ENCODE measurements around the gene TACC2.
A peak's percentile ranks its signal among the peaks of the same experiment; 100 is the strongest.

Gene TACC2

GRCh38 chr10:122191936-122192541 is 203.1 kb downstream of the TACC2 start:
- H4K91ac ChIP-seq (ENCODE audit: low read length), result no peak overlapping the region
- H3K36me3 ChIP-seq (ENCODE audit: control insufficient read depth in 1 of 2, insufficient read depth in 2 of 2, low read depth in 1 of 2, low read length in 2 of 2), result peaks cover 6 to 16% of the 10 kb centered on the region in 2 experiments
- H3K4ac ChIP-seq (ENCODE audit: low read depth in 1 of 2, low read length in 2 of 2), result no peak overlapping the region
- no peak overlapping the region for H2BK5ac ChIP-seq (ENCODE audit: low read depth, low read length, poor library complexity, severe bottlenecking)
- H4K8ac ChIP-seq (ENCODE audit: low read length), result no peak overlapping the region
- no peaks in the 10 kb centered on the region for H3K9me3 ChIP-seq (ENCODE audit: control insufficient read depth, low read length)
- no peak overlapping the region for H3K4me2 ChIP-seq (ENCODE audit: low read length, poor library complexity, severe bottlenecking)
- DNase-seq, result no peak
- no peak overlapping the region for H2BK120ac ChIP-seq (ENCODE audit: low read depth, low read length)
- H3K27me3 ChIP-seq (ENCODE audit: control insufficient read depth in 1 of 2, insufficient read depth in 1 of 2, low read length in 2 of 2), result no peaks in the 10 kb centered on the region
- H3K4me1 ChIP-seq (ENCODE audit: control insufficient read depth, insufficient read depth, low read depth, low read length), result peaks cover 17% of the 10 kb centered on the region
- no peak overlapping the region for H3K4me3 ChIP-seq (ENCODE audit: insufficient read depth in 1 of 2, low read depth in 1 of 2, low read length in 2 of 2)
- H3K9ac ChIP-seq (ENCODE audit: low read length), result no peak overlapping the region
- H2BK15ac ChIP-seq (ENCODE audit: low read depth, poor library complexity, severe bottlenecking), result no peak overlapping the region
- H3K27ac ChIP-seq (ENCODE audit: low read length, poor library complexity, severe bottlenecking), result no peak overlapping the region
- WGBS, result 93% methylated on average over 18 of the region's 18 CpGs
- no peak overlapping the region for H3K23ac ChIP-seq (ENCODE audit: low read length in 2 of 2)
- H3K79me1 ChIP-seq (replicated peaks; ENCODE audit: low read length, poor library complexity, severe bottlenecking), result peaks cover 58% of the 10 kb centered on the region
- H2AK5ac ChIP-seq (ENCODE audit: low read length, severe bottlenecking), result no peak overlapping the region
- H2AFZ ChIP-seq (ENCODE audit: low read depth, low read length), result no peak overlapping the region
- H3K18ac ChIP-seq (ENCODE audit: low read depth in 1 of 2, low read length in 2 of 2), result no peak overlapping the region
- H2BK12ac ChIP-seq (ENCODE audit: low read length in 2 of 2), result peak overlapping the region in 1 of 2 experiments; percentile 8
- H3K14ac ChIP-seq (ENCODE audit: low read length in 2 of 2), result no peak overlapping the region

GRCh38 chr10:122194251-122194650 is 205.3 kb downstream of the TACC2 start:
- Histone ChIP-seq H3K4me3 (ENCODE audit: insufficient read depth in 1 of 2, low read depth in 1 of 2, low read length in 2 of 2) (no peak overlapping the region), H3K18ac (ENCODE audit: low read depth in 1 of 2, low read length in 2 of 2) (no peak overlapping the region), H4K91ac (ENCODE audit: low read length) (no peak overlapping the region), H2BK120ac (ENCODE audit: low read depth, low read length) (no peak overlapping the region), H3K79me1 (replicated peaks; ENCODE audit: low read length, poor library complexity, severe bottlenecking) (peaks cover 57% of the 10 kb centered on the region), H3K4me2 (ENCODE audit: low read length, poor library complexity, severe bottlenecking) (no peak overlapping the region), H2BK12ac (ENCODE audit: low read length in 2 of 2) (no peak overlapping the region), H2AFZ (ENCODE audit: low read depth, low read length) (no peak overlapping the region), H3K4ac (ENCODE audit: low read depth in 1 of 2, low read length in 2 of 2) (no peak overlapping the region), H3K4me1 (ENCODE audit: control insufficient read depth, insufficient read depth, low read depth, low read length) (peaks cover 11% of the 10 kb centered on the region), H2BK5ac (ENCODE audit: low read depth, low read length, poor library complexity, severe bottlenecking) (no peak overlapping the region), H3K23ac (ENCODE audit: low read length in 2 of 2) (no peak overlapping the region), H2AK5ac (ENCODE audit: low read length, severe bottlenecking) (no peak overlapping the region), H3K14ac (ENCODE audit: low read length in 2 of 2) (no peak overlapping the region), H3K9ac (ENCODE audit: low read length) (no peak overlapping the region), H3K27me3 (ENCODE audit: control insufficient read depth in 1 of 2, insufficient read depth in 1 of 2, low read length in 2 of 2) (no peaks in the 10 kb centered on the region), H3K27ac (ENCODE audit: low read length, poor library complexity, severe bottlenecking) (no peak overlapping the region), H2BK15ac (ENCODE audit: low read depth, poor library complexity, severe bottlenecking) (no peak overlapping the region), H3K9me3 (ENCODE audit: control insufficient read depth, low read length) (no peaks in the 10 kb centered on the region), H3K36me3 (ENCODE audit: control insufficient read depth in 1 of 2, insufficient read depth in 2 of 2, low read depth in 1 of 2, low read length in 2 of 2) (peaks cover 6 to 27% of the 10 kb centered on the region in 2 experiments), H4K8ac (ENCODE audit: low read length) (no peak overlapping the region)
- WGBS, result 97% methylated on average over 7 of the region's 9 CpGs
- DNase-seq, result no peak

DNA sequence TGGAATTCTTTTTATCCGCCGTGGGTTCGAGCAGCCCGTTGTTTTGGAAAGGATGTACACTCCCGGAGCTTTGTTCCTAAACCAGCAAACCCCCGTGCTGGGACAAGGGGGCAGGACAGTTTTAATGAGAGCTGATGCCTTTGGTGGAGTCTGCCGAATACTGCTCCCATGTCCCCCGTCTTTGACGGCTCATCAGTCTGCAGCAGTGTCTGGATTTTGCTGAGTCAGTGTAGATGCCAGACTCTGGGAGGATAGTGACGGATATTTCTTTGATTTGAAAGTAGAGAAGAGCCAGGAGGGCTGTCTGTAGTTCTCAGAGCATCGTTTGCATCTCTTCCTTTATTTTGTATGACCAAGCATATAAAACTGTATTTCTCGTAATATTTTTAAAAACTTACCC is 207.3 kb downstream of the TACC2 start:
- Histone ChIP-seq H3K4ac (ENCODE audit: low read depth in 1 of 2, low read length in 2 of 2) (no peak overlapping the region), H2AFZ (ENCODE audit: low read depth, low read length) (no peak overlapping the region), H3K4me1 (ENCODE audit: control insufficient read depth, insufficient read depth, low read depth, low read length) (peaks cover 3% of the 10 kb centered on the region), H2BK15ac (ENCODE audit: low read depth, poor library complexity, severe bottlenecking) (no peak overlapping the region), H2BK120ac (ENCODE audit: low read depth, low read length) (no peak overlapping the region), H3K4me2 (ENCODE audit: low read length, poor library complexity, severe bottlenecking) (no peak overlapping the region), H2BK12ac (ENCODE audit: low read length in 2 of 2) (no peak overlapping the region), H3K14ac (ENCODE audit: low read length in 2 of 2) (no peak overlapping the region), H3K9ac (ENCODE audit: low read length) (no peak overlapping the region), H4K91ac (ENCODE audit: low read length) (no peak overlapping the region), H3K23ac (ENCODE audit: low read length in 2 of 2) (no peak overlapping the region), H2AK5ac (ENCODE audit: low read length, severe bottlenecking) (no peak overlapping the region), H3K4me3 (ENCODE audit: insufficient read depth in 1 of 2, low read depth in 1 of 2, low read length in 2 of 2) (no peak overlapping the region), H3K36me3 (ENCODE audit: control insufficient read depth in 1 of 2, insufficient read depth in 2 of 2, low read depth in 1 of 2, low read length in 2 of 2) (peaks cover 8 to 47% of the 10 kb centered on the region in 2 experiments), H3K79me1 (replicated peaks; ENCODE audit: low read length, poor library complexity, severe bottlenecking) (peaks cover 54% of the 10 kb centered on the region), H3K9me3 (ENCODE audit: control insufficient read depth, low read length) (no peaks in the 10 kb centered on the region), H3K18ac (ENCODE audit: low read depth in 1 of 2, low read length in 2 of 2) (no peak overlapping the region), H3K27ac (ENCODE audit: low read length, poor library complexity, severe bottlenecking) (no peak overlapping the region), H4K8ac (ENCODE audit: low read length) (no peak overlapping the region), H2BK5ac (ENCODE audit: low read depth, low read length, poor library complexity, severe bottlenecking) (no peak overlapping the region), H3K27me3 (ENCODE audit: control insufficient read depth in 1 of 2, insufficient read depth in 1 of 2, low read length in 2 of 2) (no peaks in the 10 kb centered on the region)
- 95% methylated on average over 9 of the region's 12 CpGs for WGBS
- DNase-seq, result no peak

- Histone ChIP-seq H2BK15ac (ENCODE audit: low read depth, poor library complexity, severe bottlenecking) (no peak overlapping the region), H2BK12ac (ENCODE audit: low read length in 2 of 2) (no peak overlapping the region), H3K9me3 (ENCODE audit: control insufficient read depth, low read length) (no peaks in the 10 kb centered on the region), H3K4ac (ENCODE audit: low read depth in 1 of 2, low read length in 2 of 2) (no peak overlapping the region), H3K18ac (ENCODE audit: low read depth in 1 of 2, low read length in 2 of 2) (no peak overlapping the region), H2BK5ac (ENCODE audit: low read depth, low read length, poor library complexity, severe bottlenecking) (no peak overlapping the region), H3K23ac (ENCODE audit: low read length in 2 of 2) (no peak overlapping the region), H3K4me2 (ENCODE audit: low read length, poor library complexity, severe bottlenecking) (no peak overlapping the region), H3K79me1 (replicated peaks; ENCODE audit: low read length, poor library complexity, severe bottlenecking) (peaks cover 47% of the 10 kb centered on the region), H4K91ac (ENCODE audit: low read length) (no peak overlapping the region), H2BK120ac (ENCODE audit: low read depth, low read length) (no peak overlapping the region), H3K27ac (ENCODE audit: low read length, poor library complexity, severe bottlenecking) (no peak overlapping the region), H3K4me3 (ENCODE audit: insufficient read depth in 1 of 2, low read depth in 1 of 2, low read length in 2 of 2) (no peak overlapping the region), H3K4me1 (ENCODE audit: control insufficient read depth, insufficient read depth, low read depth, low read length) (peaks cover 2% of the 10 kb centered on the region), H2AK5ac (ENCODE audit: low read length, severe bottlenecking) (no peak overlapping the region), H3K9ac (ENCODE audit: low read length) (no peak overlapping the region), H3K14ac (ENCODE audit: low read length in 2 of 2) (no peak overlapping the region), H3K36me3 (ENCODE audit: control insufficient read depth in 1 of 2, insufficient read depth in 2 of 2, low read depth in 1 of 2, low read length in 2 of 2) (peaks cover 12 to 50% of the 10 kb centered on the region in 2 experiments), H2AFZ (ENCODE audit: low read depth, low read length) (no peak overlapping the region), H3K27me3 (ENCODE audit: control insufficient read depth in 1 of 2, insufficient read depth in 1 of 2, low read length in 2 of 2) (no peaks in the 10 kb centered on the region), H4K8ac (ENCODE audit: low read length) (no peak overlapping the region)
- DNase-seq, result no peak
- 95% methylated on average over 13 of the region's 13 CpGs for WGBS
Measured at GRCh38 chr10:122197611-122198222, 208.8 kb downstream of the TACC2 start.

Data from mesenchymal stem cell (in vitro differentiated cells and primary cell).